NT2/D1 (cell line): ENCODE results near the gene CROT.

Experiments used
- SUZ12 ChIP-seq: IDR thresholded peaks from 2 replicates; pipeline ENCODE4 v1.6.1; 2011; ENCODE audit not compliant: insufficient read length, insufficient read depth; ENCODE audit errors: extremely low read depth
- YY1 ChIP-seq: IDR thresholded peaks from 2 replicates; pipeline ENCODE4 v1.6.1; 2011; ENCODE audit not compliant: insufficient read length, insufficient read depth
- ZNF274 ChIP-seq: IDR thresholded peaks from 2 replicates; pipeline ENCODE4 v1.6.1; 2011; ENCODE audit warnings: mild to moderate bottlenecking, low read depth, low read length

- TF ChIP-seq ZNF274 (no peak), SUZ12 (no peak), YY1 (no peak)
These were observed 29.3 kb upstream of the CROT start for GRCh38 chr7:87316097-87316700.
